Activated CD8-positive, alpha-beta T cell treated with anti-CD3 and anti-CD28 coated beads, Interleukin-2, amount 10 ng/mL, durations not matched to agents 7 days and 5 days (primary cell): ENCODE measurements around the gene PHLDA2. TPM values are rescaled to one million over a fixed set of nuclear protein-coding genes. Genes with fewer than 3 reads are reported as not detected.

Experiments
- ATAC-seq: fragments of 150-1000 bp; cut with Tn5 transposase; one replicate; pipeline ENCODE4 v1.10.0; 2021; ENCODE audit warnings: moderate library complexity
- CTCF ChIA-PET: fragments of 350-600 bp; sonication (Branson Sonifier 250); formaldehyde crosslinking; loops from one replicate; lab custom pipeline; 2021; ENCODE audit warnings: antibody characterized with exemption; lab: Charles Lee
- POLR2A ChIA-PET: fragments of 350-600 bp; sonication (Branson Sonifier 250); formaldehyde crosslinking; loops from one replicate; lab custom pipeline; 2021; ENCODE audit warnings: antibody characterized with exemption; lab: Charles Lee
- DNase-seq: peaks from one replicate; pipeline ENCODE4 v3.0.0-alpha.2; 2020
- H3K27ac Mint-ChIP-seq: one replicate; pipeline ENCODE4 v1.8.0; 2021; ENCODE audit warnings: mild to moderate bottlenecking, mixed read lengths
- H3K27me3 Mint-ChIP-seq: one replicate; pipeline ENCODE4 v1.8.0; 2021; ENCODE audit warnings: low read depth, mixed read lengths
- H3K36me3 Mint-ChIP-seq: one replicate; pipeline ENCODE4 v1.8.0; 2021; ENCODE audit warnings: low read depth, mixed read lengths
- H3K4me1 Mint-ChIP-seq: one replicate; pipeline ENCODE4 v1.8.0; 2021; ENCODE audit warnings: low read depth, mixed read lengths
- H3K4me3 Mint-ChIP-seq: one replicate; pipeline ENCODE4 v1.8.0; 2021; ENCODE audit warnings: mild to moderate bottlenecking, mixed read lengths
- H3K9me3 Mint-ChIP-seq: one replicate; pipeline ENCODE4 v1.8.0; 2022; ENCODE audit warnings: mixed read lengths; ENCODE audit not compliant: insufficient read depth
- total RNA-seq, 2 experiments: library from RNA; stranded (reverse); gene quantifications; one replicate each; pipeline ENCODE4 v1.2.3, GENCODE V29; 2021

Gene PHLDA2
- total RNA-seq, 2 experiments from 2014 or later = 1.3 to 2.6 TPM

DNA sequence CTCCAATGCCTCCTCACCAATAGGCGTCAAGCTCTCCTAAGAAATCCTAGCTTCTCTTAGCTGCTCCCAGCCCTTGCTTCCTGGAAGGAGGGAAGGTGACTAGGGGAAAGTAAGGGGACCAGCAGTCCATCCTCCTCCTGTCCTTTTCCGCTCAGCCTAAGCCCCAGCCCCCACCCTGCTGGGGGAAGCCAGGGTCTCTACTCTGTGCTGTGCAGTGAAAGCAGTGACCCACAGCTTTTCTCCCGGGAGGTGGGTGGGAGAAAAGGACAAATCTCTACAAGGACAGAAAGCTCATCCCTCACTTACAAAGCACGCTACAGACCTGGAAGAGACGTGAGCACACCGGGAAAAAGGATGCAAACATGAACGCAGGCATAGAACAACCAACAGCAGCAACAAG lies 30.9 kb upstream of the PHLDA2 start:
- peaks cover 35% of the 10 kb centered on the region for H3K4me1 Mint-ChIP-seq
- POLR2A ChIA-PET = interaction anchor here (1.3 to 1.9 kb wide), 2 partner anchors 10 to 86 kb away, joined by 3 to 4 read pairs; no protein-coding TSS in a partner anchor
- H3K27me3 Mint-ChIP-seq = no peaks in the 10 kb centered on the region
- H3K36me3 Mint-ChIP-seq = peaks cover 88% of the 10 kb centered on the region
- H3K27ac Mint-ChIP-seq = no peak overlapping the region
- ATAC-seq = no peak
- no peak overlapping the region for H3K4me3 Mint-ChIP-seq
- no peaks in the 10 kb centered on the region for H3K9me3 Mint-ChIP-seq
- DNase-seq = no peak
- CTCF ChIA-PET = interaction anchor here (2.1 to 2.4 kb wide), 2 partner anchors 16 to 61 kb away, joined by 7 to 12 read pairs; no protein-coding TSS in a partner anchor

DNA sequence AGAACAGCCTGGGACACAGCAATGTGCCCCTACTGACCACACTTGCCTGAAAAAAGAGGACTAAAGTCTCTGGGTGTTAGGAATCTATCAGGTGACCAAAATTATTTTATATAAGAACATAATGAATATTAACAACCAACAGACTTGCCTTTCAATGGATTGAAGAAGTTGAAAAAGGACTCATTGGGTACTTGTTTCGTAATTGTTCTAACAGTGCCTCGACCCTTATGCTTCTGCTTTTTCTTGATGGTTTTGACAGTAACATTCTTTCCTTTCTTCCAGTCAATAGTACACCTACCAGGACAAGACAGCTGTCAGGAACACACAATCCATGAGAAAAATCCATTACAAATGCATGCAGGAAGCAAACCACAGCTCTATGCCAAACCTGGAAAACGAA lies 29.0 kb upstream of the PHLDA2 start:
- Mint-ChIP-seq H3K27me3 (no peaks in the 10 kb centered on the region), H3K36me3 (peaks cover 85% of the 10 kb centered on the region), H3K4me1 (peaks cover 39% of the 10 kb centered on the region), H3K9me3 (no peaks in the 10 kb centered on the region), H3K27ac (peak overlapping the region; percentile 20), H3K4me3 (no peak overlapping the region)
- POLR2A ChIA-PET = interaction anchor here (0.8 to 1.7 kb wide), 4 partner anchors 10 to 55 kb away, joined by 3 to 7 read pairs (median 3); no protein-coding TSS in a partner anchor
- DNase-seq = no peak
- no peak for ATAC-seq
- CTCF ChIA-PET = interaction anchor here (1.6 to 2.1 kb wide), 3 partner anchors 17 to 425 kb away, joined by 5 to 6 read pairs (median 6); no protein-coding TSS in a partner anchor

- Mint-ChIP-seq H3K36me3 (peaks cover 86% of the 10 kb centered on the region), H3K27ac (peak overlapping the region; percentile 60), H3K9me3 (no peaks in the 10 kb centered on the region), H3K27me3 (no peaks in the 10 kb centered on the region), H3K4me1 (peaks cover 49% of the 10 kb centered on the region), H3K4me3 (no peak overlapping the region)
- ChIA-PET POLR2A (interaction anchor here (0.7 to 1.1 kb wide), 2 partner anchors 12 to 16 kb away, joined by 3 to 5 read pairs; no protein-coding TSS in a partner anchor), CTCF (interaction anchor here (0.7 to 3.6 kb wide), 4 partner anchors 9 to 466 kb away, joined by 3 to 17 read pairs (median 4); no protein-coding TSS in a partner anchor)
- ATAC-seq (no peak), DNase-seq (no peak)
These were observed 26.8 kb upstream of the PHLDA2 start for GRCh38 chr11:2955906-2956476.

DNA sequence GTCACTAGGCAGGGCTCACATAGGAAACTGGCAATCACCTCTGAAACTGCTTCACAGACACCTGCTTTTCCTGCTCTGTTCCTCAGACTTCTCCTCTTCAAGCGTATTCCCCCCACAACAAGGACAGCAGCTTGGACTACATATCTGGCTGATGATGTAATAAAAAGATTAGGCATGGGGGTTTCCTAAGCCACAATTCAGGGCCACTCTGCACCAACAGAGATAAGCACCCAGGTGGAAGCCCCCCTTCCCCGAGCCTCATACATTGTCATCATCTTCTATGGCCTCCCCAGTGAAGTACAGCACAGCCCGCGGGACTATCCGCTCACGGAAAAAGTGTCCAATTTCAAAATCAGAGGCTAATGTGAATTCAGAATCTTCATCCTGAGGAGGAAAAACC lies 25.0 kb upstream of the PHLDA2 start:
- Mint-ChIP-seq H3K4me3 (no peak overlapping the region), H3K4me1 (peaks cover 55% of the 10 kb centered on the region), H3K27ac (peak overlapping the region; percentile 44), H3K27me3 (no peaks in the 10 kb centered on the region), H3K9me3 (no peaks in the 10 kb centered on the region), H3K36me3 (peaks cover 84% of the 10 kb centered on the region)
- DNase-seq (no peak), ATAC-seq (no peak)
- CTCF ChIA-PET = interaction anchor here (1.0 to 3.6 kb wide), 8 partner anchors 21 to 421 kb away, joined by 4 to 17 read pairs (median 5); no protein-coding TSS in a partner anchor
- POLR2A ChIA-PET = interaction anchor here (0.7 to 1.3 kb wide), 3 partner anchors 9 to 27 kb away, joined by 3 to 4 read pairs (median 4); no protein-coding TSS in a partner anchor

DNA sequence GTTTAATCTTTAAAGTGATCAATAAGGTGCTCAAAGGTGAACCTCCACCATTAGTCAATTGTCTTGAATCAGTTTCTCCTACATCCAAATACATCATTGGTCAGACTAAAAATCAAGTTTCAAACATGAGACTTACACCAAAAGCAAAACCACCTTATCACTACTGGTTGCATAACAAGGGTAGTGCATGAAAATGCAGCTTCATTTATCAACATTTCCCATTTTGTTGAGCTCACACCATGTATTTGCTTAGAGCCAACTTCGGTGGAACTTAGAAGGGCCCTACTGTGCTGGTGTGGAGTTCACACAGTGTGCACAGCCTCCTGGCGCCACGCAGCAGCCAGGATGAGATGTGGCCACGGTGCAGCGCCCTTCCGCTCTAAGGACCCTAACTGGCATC lies 23.1 kb upstream of the PHLDA2 start:
- ChIA-PET POLR2A (interaction anchor here (2.4 kb wide), 1 partner anchor 10 kb away, joined by 5 read pairs; no protein-coding TSS in a partner anchor), CTCF (interaction anchor here (0.6 to 3.0 kb wide), 6 partner anchors 8 to 419 kb away, joined by 3 to 17 read pairs (median 3); no protein-coding TSS in a partner anchor)
- ATAC-seq = no peak
- no peak overlapping the region for H3K4me3 Mint-ChIP-seq
- no peaks in the 10 kb centered on the region for H3K9me3 Mint-ChIP-seq
- peaks cover 61% of the 10 kb centered on the region for H3K4me1 Mint-ChIP-seq
- peaks cover 88% of the 10 kb centered on the region for H3K36me3 Mint-ChIP-seq
- no peaks in the 10 kb centered on the region for H3K27me3 Mint-ChIP-seq
- peak overlapping the region; percentile 63 for H3K27ac Mint-ChIP-seq
- no peak for DNase-seq

DNA sequence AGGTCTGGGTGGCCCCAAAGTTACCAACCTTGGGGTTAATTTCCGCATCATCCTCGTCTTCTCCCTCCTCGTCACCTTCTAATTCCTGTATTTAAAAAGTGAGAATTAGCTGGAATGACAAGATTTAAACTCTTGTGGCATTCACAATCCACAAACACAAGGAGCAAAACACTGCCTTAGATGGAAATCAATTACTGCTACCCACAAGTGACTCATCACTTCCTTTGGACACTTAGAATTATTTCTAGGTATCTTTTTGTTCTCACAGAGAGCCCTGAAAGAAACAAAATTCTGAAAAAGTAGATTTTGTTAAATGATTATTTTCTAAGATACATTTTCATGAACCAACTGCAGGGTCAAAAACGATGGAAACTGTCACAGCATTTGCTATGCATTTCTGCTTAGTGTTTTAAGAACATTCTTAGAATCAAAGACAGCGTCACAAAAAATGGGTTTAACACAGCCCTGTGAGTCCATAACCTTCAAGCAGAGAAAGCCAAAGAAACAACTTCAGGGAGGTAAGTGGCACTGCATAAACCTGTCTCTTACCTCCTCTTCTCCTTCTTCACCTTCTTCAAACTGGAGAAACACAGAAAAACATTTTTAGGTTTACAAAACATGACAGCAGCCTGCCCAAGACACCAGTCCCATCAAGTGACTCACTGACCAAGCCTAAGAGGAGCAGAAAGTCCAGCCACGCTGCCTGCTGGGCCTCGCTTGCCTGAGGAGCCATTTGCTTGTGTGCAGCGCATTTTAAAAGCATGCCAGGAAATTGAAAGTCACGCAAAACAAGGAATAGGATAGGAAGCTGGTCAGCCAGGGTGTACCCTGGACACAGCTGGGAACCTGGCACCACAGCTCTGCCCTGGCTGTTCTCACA lies 22.3 kb upstream of the PHLDA2 start:
- Mint-ChIP-seq H3K4me1 (peaks cover 68% of the 10 kb centered on the region), H3K36me3 (peaks cover 89% of the 10 kb centered on the region), H3K27ac (peak overlapping the region; percentile 36), H3K9me3 (no peaks in the 10 kb centered on the region), H3K4me3 (peak overlapping the region; percentile 13), H3K27me3 (no peaks in the 10 kb centered on the region)
- ChIA-PET POLR2A (interaction anchor here (0.9 to 2.4 kb wide), 3 partner anchors 9 to 10 kb away, joined by 3 to 5 read pairs (median 3); no protein-coding TSS in a partner anchor), CTCF (interaction anchor here (0.6 kb wide), 1 partner anchor 70 kb away, joined by 3 read pairs; no protein-coding TSS in a partner anchor)
- no peak for DNase-seq
- peak; percentile 38 for ATAC-seq

GRCh38 chr11:2950825-2951224 lies 21.6 kb upstream of the PHLDA2 start:
- no peak for ATAC-seq
- Mint-ChIP-seq H3K4me1 (peaks cover 72% of the 10 kb centered on the region), H3K27me3 (no peaks in the 10 kb centered on the region), H3K4me3 (no peak overlapping the region), H3K36me3 (peaks cover 87% of the 10 kb centered on the region), H3K27ac (peak overlapping the region; percentile 43), H3K9me3 (no peaks in the 10 kb centered on the region)
- ChIA-PET POLR2A (interaction anchor here (0.6 to 1.0 kb wide), 3 partner anchors 9 to 31 kb away, joined by 3 read pairs; no protein-coding TSS in a partner anchor), CTCF (no interaction called here)
- no peak for DNase-seq

- Mint-ChIP-seq H3K4me3 (no peak overlapping the region), H3K9me3 (no peaks in the 10 kb centered on the region), H3K27me3 (no peaks in the 10 kb centered on the region), H3K36me3 (peaks cover 90% of the 10 kb centered on the region), H3K27ac (peak overlapping the region; percentile 75), H3K4me1 (peaks cover 76% of the 10 kb centered on the region)
- CTCF ChIA-PET = no interaction called here
- POLR2A ChIA-PET = no interaction called here
- ATAC-seq (no peak), DNase-seq (no peak)
These were observed 20.7 kb upstream of the PHLDA2 start for GRCh38 chr11:2949920-2950319.

DNA sequence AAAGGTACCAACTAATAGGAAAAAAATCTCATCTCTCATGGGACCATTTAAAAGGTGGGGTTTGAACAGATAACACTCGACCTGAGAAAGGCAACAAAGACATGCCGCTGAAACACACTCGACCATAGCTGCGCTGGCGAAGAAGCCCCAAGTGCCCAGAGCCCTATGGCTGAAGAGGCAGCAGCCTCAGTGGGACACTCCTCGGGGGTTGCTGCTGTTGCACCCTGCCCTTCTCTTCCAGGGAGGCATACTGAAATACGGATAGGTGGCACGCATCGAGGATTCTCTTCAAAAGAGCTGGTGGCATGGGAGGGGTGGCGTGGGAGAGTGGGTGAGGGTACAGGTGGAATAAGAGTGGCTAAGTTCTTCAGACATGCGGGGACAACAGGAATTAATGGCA lies 18.5 kb upstream of the PHLDA2 start:
- Mint-ChIP-seq H3K9me3 (no peaks in the 10 kb centered on the region), H3K27ac (no peak overlapping the region), H3K36me3 (peaks cover 80% of the 10 kb centered on the region), H3K4me3 (no peak overlapping the region), H3K27me3 (no peaks in the 10 kb centered on the region), H3K4me1 (peaks cover 61% of the 10 kb centered on the region)
- ATAC-seq = no peak
- POLR2A ChIA-PET = no interaction called here
- DNase-seq = no peak
- CTCF ChIA-PET = interaction anchor here (0.9 to 1.6 kb wide), 2 partner anchors 8 to 28 kb away, joined by 3 to 4 read pairs; no protein-coding TSS in a partner anchor

DNA sequence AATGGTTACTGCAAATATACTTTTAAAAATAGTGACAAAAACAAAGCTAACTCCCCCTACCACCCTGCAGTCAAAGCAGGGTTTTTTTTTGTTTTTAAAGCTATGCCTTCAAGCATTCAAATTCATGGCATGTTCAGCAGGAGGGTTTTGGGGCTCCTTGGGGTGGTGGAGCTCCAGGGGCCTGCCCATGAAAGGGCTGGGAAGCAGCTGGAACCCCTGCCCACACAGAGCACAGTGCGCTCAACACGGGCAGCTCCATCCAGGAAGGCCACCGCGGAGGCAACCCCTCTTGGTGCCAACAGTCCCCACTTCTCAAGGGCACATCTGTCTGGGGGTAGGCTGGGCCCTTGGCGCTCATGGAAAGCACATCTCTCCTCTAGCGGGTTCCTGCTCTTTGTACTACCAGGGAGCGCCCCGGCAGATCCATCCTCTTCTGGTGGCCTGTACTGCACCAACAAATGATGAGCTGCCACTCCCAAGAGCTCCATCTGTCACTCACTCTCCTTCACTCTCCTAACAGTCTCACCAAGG lies 16.6 kb upstream of the PHLDA2 start:
- H3K36me3 Mint-ChIP-seq = peaks cover 64% of the 10 kb centered on the region
- DNase-seq = no peak
- ChIA-PET POLR2A (interaction anchor here (1.3 to 1.4 kb wide), 2 partner anchors 22 to 62 kb away, joined by 3 read pairs; no protein-coding TSS in a partner anchor), CTCF (interaction anchor here (0.7 to 2.3 kb wide), 7 partner anchors 16 to 424 kb away, joined by 3 to 21 read pairs (median 9); no protein-coding TSS in a partner anchor)
- no peak for ATAC-seq
- peak overlapping the region; percentile 72 for H3K27ac Mint-ChIP-seq
- H3K4me1 Mint-ChIP-seq = peaks cover 48% of the 10 kb centered on the region
- no peaks in the 10 kb centered on the region for H3K27me3 Mint-ChIP-seq
- H3K4me3 Mint-ChIP-seq = peak overlapping the region; percentile 43
- no peaks in the 10 kb centered on the region for H3K9me3 Mint-ChIP-seq
